HUES64 (cell line): ENCODE results near the gene LGR6.
"Not testable (repeated sequence)": the region's sequence is repeated elsewhere in the genome, so short reads cannot be mapped to it uniquely, and the experiment has no call there.

Experiments used
- H3K27ac ChIP-seq: 2 replicates; pipeline ENCODE4 v1.7.0; 2013; ENCODE audit warnings: low read depth, low read length, inconsistent platforms
- H3K27me3 ChIP-seq: 2 replicates; pipeline ENCODE4 v1.6.1; 2013; ENCODE audit warnings: mild to moderate bottlenecking, low read length; ENCODE audit not compliant: insufficient read depth
- H3K36me3 ChIP-seq: 2 replicates; pipeline ENCODE4 v1.6.1; 2013; ENCODE audit warnings: mild to moderate bottlenecking, low read length; ENCODE audit not compliant: insufficient read depth
- H3K4me1 ChIP-seq: 2 replicates; pipeline ENCODE4 v1.6.1; 2013; ENCODE audit warnings: mild to moderate bottlenecking, low read length, moderate library complexity; ENCODE audit not compliant: insufficient read depth
- H3K4me3 ChIP-seq: 2 replicates; pipeline ENCODE4 v1.5.1; 2013; ENCODE audit warnings: mild to moderate bottlenecking, low read length, moderate library complexity
- H3K9ac ChIP-seq: 2 replicates; pipeline ENCODE4 v1.6.1; 2013; ENCODE audit warnings: mild to moderate bottlenecking, low read depth, low read length
- H3K9me3 ChIP-seq: 2 replicates; pipeline ENCODE4 v1.6.1; 2013; ENCODE audit warnings: low read depth, low read length; ENCODE audit not compliant: insufficient read depth
- WGBS: fragments of 150-250, 120-280 bp; methylation state at CpG from one replicate; pipeline ENCODE4 v1.1.7; 2013; ENCODE audit warnings: missing lambda C conversion rate; 5-methylcytosine and 5-hydroxymethylcytosine counted together

LGR6 gene

GRCh38 chr1:202329891-202330290 is 136.3 kb downstream of the LGR6 start:
- no peaks in the 10 kb centered on the region; the same call in 1 of the 2 replicates for H3K4me1 ChIP-seq
- peaks cover 58% of the 10 kb centered on the region for H3K36me3 ChIP-seq
- no peaks in the 10 kb centered on the region for H3K9me3 ChIP-seq
- H3K4me3 ChIP-seq, result no peak overlapping the region
- H3K27ac ChIP-seq, result no peak overlapping the region
- H3K27me3 ChIP-seq, result no peaks in the 10 kb centered on the region
- H3K9ac ChIP-seq, result no peak overlapping the region

GRCh38 chr1:202333861-202334260 is 140.3 kb downstream of the LGR6 start:
- Histone ChIP-seq H3K4me1 (no peaks in the 10 kb centered on the region; the same call in 1 of the 2 replicates), H3K4me3 (no peak overlapping the region), H3K9ac (no peak overlapping the region), H3K9me3 (no peaks in the 10 kb centered on the region), H3K27me3 (no peaks in the 10 kb centered on the region), H3K36me3 (peaks cover 82% of the 10 kb centered on the region), H3K27ac (no peak overlapping the region)
- 88% methylated on average over 4 of the region's 4 CpGs for WGBS

DNA sequence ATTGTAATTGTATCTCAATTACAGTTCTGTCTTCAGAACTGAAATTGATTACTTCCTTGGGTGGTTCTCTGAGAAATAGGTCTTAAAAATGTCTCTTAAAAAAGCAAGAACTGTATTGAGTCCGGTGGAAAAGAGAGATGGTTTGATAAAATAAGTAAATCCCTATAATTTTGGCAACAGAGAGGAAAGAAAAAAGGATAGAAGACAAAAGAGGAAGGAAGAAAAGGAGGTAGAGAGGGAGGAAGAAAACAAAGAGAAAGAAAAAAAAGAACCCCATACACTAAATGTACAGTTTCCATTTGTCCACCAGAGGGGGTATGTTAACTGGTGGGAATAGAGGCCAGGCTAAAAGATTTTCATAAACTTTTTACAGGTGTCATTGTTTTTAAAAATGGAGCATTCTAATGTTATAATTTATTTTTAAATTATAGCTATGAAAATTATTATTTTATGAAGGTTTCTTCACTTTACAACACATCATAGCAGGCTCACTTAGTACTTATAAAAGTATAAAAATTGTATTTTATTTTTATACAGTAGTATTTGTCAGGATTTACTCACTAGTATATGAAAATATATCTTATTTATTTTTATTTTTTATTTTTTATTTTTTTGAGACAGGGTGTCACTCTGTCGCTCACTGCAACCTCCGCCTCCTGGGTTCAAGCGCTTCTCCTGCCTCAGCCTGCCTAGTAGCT is 150.2 kb downstream of the LGR6 start:
- Histone ChIP-seq H3K4me3 (no peak overlapping the region), H3K27ac (no peak overlapping the region), H3K9ac (no peak overlapping the region)

GRCh38 chr1:202348005-202348508 is 154.5 kb downstream of the LGR6 start:
- peaks cover 10% of the 10 kb centered on the region; the same call in 1 of the 2 replicates for H3K4me1 ChIP-seq
- H3K9ac ChIP-seq, result no peak overlapping the region
- H3K9me3 ChIP-seq, result no peaks in the 10 kb centered on the region
- no peaks in the 10 kb centered on the region for H3K36me3 ChIP-seq
- WGBS, result 50% methylated on average over 2 of the region's 6 CpGs
- no peaks in the 10 kb centered on the region for H3K27me3 ChIP-seq
- peak overlapping the region; percentile 35 for H3K4me3 ChIP-seq
- no peak overlapping the region for H3K27ac ChIP-seq

More for the DNA sequence above, 150.2 kb downstream of the LGR6 start:
- no peaks in the 10 kb centered on the region for H3K27me3 ChIP-seq
- no peaks in the 10 kb centered on the region for H3K36me3 ChIP-seq
- no peaks in the 10 kb centered on the region for H3K9me3 ChIP-seq
- peaks cover 4% of the 10 kb centered on the region; the same call in 1 of the 2 replicates for H3K4me1 ChIP-seq
- WGBS, result 72% methylated on average over 4 of the region's 4 CpGs

- H3K9ac ChIP-seq, result peak within 1 kb of the TSS; percentile 74
- peaks cover 10% of the 10 kb centered on the region; the same call in 1 of the 2 replicates for H3K4me1 ChIP-seq
- H3K4me3 ChIP-seq, result peak within 1 kb of the TSS; percentile 85
- H3K27me3 ChIP-seq, result no peaks in the 10 kb centered on the region
- H3K27ac ChIP-seq, result peak within 1 kb of the TSS; percentile 68; the same call in 1 of the 2 replicates
- under 1% methylated on average over 60 of the region's 60 CpGs for whole genome bisulfite sequencing
- no peaks in the 10 kb centered on the region for H3K36me3 ChIP-seq
- no peaks in the 10 kb centered on the region for H3K9me3 ChIP-seq
These were observed 155.1 kb downstream of the LGR6 start, which contains the start of gene PPP1R12B for GRCh38 chr1:202348509-202349205. Gene PPP1R12B, plus strand, starts transcription at chr1:202348699. Its CDS starts 153 bp downstream, at chr1:202348852.

DNA sequence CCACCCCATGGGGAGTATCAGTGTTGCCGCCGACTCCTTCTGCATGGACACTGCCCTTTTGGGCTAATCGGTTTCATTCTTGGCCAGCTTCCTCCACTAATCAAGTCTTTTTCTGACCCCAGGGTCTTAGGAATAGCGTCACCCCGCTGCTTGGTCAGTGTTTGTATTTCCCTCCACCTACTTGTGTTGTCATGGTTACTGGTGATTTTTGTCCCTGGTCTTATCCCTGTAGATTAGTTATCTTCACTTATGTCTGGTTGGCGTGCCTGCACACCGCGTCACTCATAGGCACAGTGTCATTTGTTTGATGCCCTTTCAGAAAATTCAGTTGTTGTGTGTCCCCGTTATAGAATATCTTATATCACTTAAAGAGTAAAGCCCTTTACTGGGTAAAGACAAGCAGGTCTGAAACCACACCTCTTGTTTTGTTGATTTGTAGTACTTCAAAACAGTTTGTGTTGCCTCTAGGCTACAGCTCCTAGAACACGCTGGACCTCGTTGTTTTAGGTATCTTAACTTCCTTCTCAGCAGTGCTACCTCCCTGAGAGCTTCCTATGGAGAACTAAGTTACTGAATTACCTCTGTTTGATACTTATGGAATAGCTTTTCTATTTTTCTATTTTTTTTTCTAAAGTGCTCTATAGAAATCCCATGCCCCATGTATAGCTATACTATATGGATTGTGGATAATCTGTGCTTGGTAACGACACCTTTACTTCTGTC is 155.8 kb downstream of the LGR6 start:
- Histone ChIP-seq H3K4me1 (peaks cover 10% of the 10 kb centered on the region; the same call in 1 of the 2 replicates), H3K9me3 (no peaks in the 10 kb centered on the region), H3K27me3 (no peaks in the 10 kb centered on the region), H3K4me3 (peak overlapping the region; percentile 85), H3K9ac (peak overlapping the region; percentile 74), H3K36me3 (no peaks in the 10 kb centered on the region), H3K27ac (no peak overlapping the region)
- WGBS, result 13% methylated on average over 12 of the region's 12 CpGs

DNA sequence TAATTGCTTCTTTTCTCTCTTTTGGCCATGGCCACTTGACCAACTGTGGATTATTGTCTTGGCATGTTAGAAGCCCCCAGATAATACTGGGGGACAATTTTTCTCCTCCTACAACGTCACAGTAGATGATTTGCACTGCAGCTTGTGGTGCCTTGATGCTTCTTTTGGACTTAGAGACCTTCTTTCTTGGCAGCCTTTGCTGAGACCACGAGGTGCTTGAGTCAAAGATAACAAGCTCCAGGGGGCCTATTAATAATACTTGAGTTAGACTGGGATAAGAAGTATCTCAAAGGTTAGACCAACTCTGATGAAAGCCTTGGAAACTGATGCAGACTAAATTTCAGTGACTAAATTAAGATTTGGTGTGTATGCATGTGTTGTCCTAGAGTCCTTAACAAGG is 158.1 kb downstream of the LGR6 start:
- H3K36me3 ChIP-seq, result no peaks in the 10 kb centered on the region
- H3K4me3 ChIP-seq, result no peak overlapping the region
- H3K27ac ChIP-seq, result no peak overlapping the region
- H3K9me3 ChIP-seq, result no peaks in the 10 kb centered on the region
- H3K27me3 ChIP-seq, result no peaks in the 10 kb centered on the region
- WGBS, result 88% methylated on average over 2 of the region's 2 CpGs
- H3K9ac ChIP-seq, result no peak overlapping the region
- H3K4me1 ChIP-seq, result peaks cover 10% of the 10 kb centered on the region; the same call in 1 of the 2 replicates

GRCh38 chr1:202352583-202353197 is 159.1 kb downstream of the LGR6 start:
- H3K9me3 ChIP-seq, H3K9ac ChIP-seq, H3K27me3 ChIP-seq, H3K4me1 ChIP-seq, H3K36me3 ChIP-seq, H3K4me3 ChIP-seq, H3K27ac ChIP-seq: not testable (repeated sequence)
- 94% methylated on average over 11 of the region's 11 CpGs for WGBS

DNA sequence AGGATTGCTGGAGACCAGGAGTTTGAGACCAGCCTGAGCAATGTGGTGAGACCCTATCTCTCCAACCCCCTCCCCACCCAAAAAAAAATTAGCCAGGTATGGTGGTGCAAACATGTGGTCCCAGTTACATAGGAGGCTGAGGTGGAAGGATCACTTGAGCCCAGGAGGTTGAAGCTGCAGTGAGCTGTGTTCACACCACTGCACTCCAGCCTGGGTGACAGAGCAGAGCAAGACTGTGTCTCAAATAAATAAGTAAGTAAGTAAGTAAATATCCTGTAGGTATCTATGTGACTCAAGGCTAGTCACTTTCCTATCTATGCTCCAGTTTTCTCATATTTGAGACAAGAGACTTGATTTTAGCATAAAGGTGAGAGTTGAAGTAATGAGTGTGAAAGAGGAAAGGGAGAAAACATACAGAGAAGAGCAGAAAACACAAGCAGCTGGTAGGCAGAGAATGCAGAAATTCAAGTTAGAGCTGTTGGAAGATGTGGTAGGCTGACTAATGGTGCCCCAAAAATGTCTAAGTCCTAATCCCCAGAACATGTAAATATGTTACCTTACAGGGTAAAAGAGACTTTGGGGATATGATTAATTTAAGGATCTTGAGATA is 162.4 kb downstream of the LGR6 start:
- no peak overlapping the region for H3K27ac ChIP-seq
- H3K27me3 ChIP-seq, result no peaks in the 10 kb centered on the region
- no peaks in the 10 kb centered on the region for H3K9me3 ChIP-seq
- H3K36me3 ChIP-seq, result no peaks in the 10 kb centered on the region
- no peak overlapping the region for H3K9ac ChIP-seq
- H3K4me3 ChIP-seq, result no peak overlapping the region
- H3K4me1 ChIP-seq, result peaks cover 5% of the 10 kb centered on the region

GRCh38 chr1:202357506-202357905 is 163.9 kb downstream of the LGR6 start:
- H3K27ac ChIP-seq, result no peak overlapping the region

More at GRCh38 chr1:202357506-202357905, 163.9 kb downstream of the LGR6 start:
- Histone ChIP-seq H3K9ac (no peak overlapping the region), H3K9me3 (no peaks in the 10 kb centered on the region), H3K4me3 (no peak overlapping the region), H3K4me1 (peaks cover 18% of the 10 kb centered on the region), H3K27me3 (no peaks in the 10 kb centered on the region), H3K36me3 (no peaks in the 10 kb centered on the region)
